ENCODE data around the gene KIDINS220.

The KIDINS220 gene

DNA sequence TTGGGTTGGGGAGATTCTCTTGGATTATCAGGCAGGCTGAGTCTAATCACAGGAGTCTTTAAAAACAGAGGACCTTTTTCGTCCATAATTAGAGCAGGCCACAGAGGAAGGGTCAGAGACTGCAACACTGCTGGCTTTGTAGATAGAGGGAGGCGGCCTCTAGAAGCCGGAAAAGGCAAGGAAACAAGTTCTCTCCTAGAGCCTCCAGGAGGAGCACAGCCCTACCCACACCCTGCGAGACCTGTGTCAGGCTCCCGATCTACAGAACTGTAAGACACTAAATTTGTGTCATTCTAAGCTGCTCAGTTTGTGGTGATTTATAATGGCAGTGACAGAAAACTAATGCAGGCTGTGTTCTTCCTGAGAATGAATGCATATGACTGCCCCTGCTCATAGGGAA lies 140.2 kb downstream of the KIDINS220 start:
- no peak for DNase-seq (ENCODE audit: low read depth)

DNA sequence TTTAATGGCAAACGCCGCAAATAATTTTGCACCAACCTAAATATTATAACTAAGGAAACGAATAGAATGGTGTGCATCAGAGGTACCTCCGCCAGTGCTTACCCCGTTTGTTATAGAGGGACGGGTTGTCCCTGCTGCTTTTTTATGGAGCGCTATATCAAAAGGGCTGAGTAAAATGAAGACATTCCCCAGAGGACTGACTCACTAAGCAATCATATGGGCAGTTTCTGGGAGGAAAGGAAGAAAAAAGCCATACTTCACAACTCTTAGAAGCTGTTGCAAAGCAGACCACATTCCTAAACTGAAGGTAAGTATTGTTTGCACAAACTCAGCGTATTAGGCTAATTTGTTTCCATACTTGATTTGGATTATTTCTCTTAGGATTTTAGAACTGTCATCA lies 142.7 kb downstream of the KIDINS220 start:
- DNase-seq (ENCODE audit: low read depth), result no peak

DNA sequence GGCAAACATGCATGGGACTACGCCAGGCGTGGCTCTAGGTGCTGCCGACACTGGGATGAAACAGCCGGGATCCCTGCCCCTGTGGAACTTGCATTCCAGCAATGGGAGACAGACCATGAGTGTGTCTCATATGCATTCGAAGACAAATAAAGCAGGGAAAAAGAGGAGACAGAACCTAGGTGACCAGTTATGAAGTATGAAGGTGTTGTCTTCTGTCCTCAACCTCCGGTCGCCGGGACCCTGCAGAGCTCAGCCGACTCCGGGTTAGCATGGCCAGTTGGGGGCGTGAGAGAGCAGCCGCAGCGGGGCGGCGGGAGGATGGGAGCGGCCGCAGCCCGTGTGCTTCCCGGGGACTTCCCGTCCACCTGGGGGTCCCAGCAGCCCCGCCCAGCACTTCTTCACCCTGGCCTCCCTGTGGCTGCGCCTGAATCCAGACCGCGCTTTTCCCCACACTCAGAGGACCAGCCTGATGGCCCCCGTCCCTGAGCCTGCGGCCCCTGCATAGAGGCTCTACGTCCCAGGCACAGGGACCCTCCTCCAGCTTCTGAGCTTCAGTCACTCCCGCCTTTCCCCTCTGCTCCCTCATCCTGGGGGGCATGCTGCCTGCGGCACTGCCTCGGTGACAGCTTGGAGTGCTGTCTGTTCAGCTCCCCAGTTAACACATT lies 144.1 kb downstream of the KIDINS220 start:
- DNase-seq (ENCODE audit: low read depth), result no peak

DNA sequence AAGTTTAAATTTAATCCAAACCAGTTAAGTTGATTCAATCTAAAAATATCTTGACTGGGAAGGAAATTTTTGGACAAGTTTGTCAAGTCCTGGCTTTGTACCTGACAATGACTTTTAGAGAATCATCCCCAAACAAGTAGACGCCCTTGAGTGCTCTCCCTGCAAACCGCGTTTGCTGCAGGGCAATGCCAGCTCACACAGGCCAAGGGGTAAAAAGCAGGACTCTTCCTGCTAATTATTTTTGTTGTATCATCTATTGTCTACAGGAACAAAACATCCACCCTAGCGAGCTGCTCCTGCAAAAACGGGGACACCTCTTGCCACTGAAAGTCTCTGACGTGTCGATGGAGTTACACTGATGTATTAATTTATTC lies 144.6 kb downstream of the KIDINS220 start:
- DNase-seq (ENCODE audit: low read depth), result no peak

DNA sequence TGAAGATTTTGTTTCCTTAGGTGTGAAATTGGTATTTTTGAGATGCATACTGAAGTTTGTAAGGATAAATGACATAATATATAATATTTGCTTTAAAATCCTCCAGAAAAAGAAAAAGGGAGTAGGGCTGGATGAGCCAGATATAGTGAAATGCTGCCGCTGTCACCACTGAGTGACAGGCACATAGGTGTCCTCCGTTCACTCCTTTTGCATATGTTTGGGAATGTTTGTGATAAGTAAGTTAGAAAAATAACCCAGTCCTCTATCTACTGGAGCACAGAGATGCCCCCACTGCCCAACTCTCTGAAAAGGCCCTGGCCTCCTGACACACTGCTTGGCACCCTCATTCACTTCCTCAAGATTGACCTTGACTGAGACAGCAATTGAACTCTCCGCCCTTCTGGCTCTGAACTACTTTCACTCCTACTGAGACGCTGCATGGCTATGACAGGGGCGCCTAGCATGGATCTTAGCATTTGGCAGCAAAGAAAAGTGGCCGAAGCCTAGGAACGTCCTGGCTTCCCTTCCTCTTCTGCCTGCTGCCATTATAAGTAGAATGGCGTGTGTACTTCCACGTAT lies 145.5 kb downstream of the KIDINS220 start:
- no peak for DNase-seq (ENCODE audit: low read depth)

DNA sequence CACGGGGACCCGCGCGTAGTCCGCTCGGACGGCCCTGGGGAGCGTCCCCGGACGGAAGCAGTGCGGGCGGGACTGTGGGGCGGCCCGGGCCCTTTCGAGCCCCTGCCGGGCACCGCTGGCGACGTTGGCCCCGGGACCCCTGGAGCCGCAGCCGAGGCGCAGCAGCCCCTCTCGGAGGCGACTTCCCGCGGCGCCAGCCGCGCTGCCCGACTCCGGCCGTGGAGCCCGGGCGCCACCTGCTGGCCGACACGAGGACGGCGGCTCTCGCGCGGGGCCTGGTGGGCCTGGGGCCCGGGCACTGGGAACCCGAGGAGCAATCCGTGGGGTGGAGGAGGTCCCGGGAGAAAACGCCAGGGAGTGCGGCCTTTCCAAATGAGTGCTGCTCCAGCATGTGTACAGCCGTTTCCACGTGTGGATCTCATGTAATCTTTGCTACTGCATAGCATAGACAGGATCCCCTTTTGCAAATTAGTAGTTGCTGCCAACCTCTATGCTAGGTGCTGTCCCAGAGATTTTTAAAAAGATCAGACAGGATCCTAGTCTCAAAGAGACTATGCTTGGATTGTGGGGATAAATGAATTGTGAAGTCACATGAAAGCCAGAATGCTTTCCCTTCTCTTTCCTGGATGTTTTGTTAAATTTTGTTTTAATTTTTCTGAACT lies 151.6 kb downstream of the KIDINS220 start:
- DNase-seq (ENCODE audit: low read depth), result no peak

DNA sequence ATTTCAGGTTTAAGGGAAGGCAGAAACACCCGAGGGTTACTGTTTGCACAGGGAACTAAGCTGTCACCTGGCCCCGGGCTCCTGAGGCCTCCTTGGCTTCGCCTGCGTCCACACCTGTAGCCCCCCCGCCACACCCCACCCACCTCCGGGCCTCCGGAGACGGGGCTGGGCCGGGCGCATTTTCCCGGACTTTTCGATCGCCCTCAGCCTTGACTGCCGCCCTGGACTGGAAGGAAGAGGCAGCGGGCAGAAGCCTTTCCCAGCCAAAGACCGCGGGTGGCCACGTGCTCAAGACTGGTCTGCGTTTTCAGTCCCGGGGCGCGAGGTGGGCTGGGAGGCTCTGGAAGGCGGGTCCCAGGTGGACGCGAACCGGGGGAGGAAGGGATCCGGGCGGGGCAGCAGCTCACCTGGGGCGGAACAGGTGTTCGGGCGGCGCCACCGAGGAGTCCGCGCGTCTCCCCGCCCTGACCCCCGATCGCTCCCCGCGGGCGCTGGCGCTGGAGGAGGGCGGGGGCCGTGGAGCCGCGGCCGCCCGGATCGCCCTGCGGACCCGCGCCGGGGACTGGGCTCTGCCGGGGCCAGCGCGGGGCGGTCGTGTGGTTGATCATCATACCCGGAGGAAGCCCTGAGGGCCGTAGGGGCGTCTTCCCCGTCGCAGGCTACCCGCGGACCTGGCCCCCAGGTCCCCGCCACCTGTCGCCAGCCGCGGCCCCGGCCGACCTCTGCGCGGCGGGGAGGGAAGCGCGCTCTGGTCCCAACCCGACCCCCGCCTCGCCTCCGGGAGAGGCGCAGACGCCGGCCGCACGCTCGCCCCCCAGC lies 152.3 kb downstream of the KIDINS220 start:
- DNase-seq (ENCODE audit: low read depth), result no peak

DNA sequence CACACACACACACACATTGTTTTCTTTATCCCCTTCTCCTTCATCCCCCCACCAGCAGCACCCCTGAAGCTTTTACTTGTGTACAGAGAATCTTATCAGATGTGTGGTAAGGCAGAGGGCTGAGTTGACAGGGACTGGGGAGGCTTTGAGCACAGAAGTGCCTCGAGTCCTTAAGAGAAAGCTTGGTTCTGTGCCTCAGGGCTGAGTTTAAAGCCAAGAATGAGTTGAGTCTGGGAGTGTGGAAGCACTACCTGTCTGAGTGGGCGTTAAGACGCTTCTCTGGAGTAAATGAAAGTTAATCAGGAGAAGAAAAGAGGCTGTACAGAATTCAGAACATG lies 152.9 kb downstream of the KIDINS220 start:
- DNase-seq (ENCODE audit: low read depth), result no peak

DNA sequence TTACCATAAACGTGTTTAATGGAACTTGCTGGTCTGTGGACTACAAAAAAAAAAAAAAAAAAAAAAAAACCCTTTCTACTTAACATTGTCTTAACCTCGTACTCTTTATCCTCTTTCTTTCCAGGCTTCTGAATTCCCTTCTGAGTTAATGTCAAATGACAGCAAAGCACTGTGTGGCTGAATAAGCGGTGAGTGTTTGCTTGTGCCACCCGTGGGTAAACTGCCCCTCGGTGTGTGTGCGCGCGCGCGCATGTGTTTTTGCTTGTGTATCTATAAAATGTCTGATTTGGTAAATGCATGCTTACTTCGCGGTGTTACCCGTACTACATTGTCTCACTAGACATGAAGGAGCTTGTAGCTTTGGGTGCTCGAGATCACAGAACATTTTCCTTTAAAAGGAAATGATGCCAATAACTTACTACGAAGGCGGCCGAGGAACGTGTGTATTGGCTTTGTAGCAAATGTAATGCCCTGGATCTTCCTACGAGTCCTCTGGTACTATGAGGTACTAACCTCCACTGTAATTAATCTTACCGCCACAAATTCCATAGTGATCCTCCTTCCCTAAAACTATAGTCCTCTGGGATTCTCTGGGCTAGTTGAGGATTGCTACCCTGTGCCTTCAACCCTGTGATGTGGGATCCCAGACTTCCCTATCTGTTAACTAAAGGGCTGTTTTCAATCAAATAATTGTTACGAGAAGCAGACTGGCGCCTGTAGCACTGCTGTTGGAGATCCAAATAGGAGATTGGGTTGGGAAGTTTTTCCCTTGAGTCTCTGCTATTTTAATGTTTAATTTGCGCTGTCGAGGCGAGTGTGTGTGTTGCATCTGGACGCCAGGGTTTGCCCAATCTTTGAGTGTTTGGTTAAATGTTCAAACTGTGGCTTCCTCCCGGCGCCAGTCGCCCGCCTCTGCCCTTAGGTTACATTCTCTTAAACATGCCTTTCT lies 154.4 kb downstream of the KIDINS220 start:
- no peak for DNase-seq (ENCODE audit: low read depth)

DNA sequence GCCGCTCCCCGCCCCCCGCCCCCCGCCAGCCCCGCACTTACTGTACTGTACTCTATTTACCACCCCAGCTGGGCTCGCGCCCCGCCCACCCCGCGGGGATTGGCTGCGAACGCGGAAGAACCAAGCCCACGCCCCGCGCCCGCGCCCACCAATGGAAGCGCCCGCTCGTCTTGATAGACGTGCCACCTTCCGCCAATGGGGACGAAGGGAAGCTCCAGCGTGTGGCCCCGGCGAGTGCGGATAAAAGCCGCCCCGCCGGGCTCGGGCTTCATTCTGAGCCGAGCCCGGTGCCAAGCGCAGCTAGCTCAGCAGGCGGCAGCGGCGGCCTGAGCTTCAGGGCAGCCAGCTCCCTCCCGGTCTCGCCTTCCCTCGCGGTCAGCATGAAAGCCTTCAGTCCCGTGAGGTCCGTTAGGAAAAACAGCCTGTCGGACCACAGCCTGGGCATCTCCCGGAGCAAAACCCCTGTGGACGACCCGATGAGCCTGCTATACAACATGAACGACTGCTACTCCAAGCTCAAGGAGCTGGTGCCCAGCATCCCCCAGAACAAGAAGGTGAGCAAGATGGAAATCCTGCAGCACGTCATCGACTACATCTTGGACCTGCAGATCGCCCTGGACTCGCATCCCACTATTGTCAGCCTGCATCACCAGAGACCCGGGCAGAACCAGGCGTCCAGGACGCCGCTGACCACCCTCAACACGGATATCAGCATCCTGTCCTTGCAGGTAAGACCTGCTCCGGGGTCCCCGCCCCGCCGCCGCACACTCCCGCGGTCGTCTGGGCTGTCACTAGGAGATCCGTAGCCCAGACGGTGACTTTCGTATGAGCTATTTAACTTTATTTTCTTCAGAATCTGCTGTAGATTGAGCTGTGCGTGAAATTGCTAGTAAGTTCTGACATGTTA lies 155.4 kb downstream of the KIDINS220 start, which contains the start of gene ID2:
TSS of gene ID2 (plus strand) at position 271 of the 907 bp plus-strand sequence. CDS start at position 381, 110 bp downstream.
- DNase-seq (ENCODE audit: low read depth), result peak; percentile 89

DNA sequence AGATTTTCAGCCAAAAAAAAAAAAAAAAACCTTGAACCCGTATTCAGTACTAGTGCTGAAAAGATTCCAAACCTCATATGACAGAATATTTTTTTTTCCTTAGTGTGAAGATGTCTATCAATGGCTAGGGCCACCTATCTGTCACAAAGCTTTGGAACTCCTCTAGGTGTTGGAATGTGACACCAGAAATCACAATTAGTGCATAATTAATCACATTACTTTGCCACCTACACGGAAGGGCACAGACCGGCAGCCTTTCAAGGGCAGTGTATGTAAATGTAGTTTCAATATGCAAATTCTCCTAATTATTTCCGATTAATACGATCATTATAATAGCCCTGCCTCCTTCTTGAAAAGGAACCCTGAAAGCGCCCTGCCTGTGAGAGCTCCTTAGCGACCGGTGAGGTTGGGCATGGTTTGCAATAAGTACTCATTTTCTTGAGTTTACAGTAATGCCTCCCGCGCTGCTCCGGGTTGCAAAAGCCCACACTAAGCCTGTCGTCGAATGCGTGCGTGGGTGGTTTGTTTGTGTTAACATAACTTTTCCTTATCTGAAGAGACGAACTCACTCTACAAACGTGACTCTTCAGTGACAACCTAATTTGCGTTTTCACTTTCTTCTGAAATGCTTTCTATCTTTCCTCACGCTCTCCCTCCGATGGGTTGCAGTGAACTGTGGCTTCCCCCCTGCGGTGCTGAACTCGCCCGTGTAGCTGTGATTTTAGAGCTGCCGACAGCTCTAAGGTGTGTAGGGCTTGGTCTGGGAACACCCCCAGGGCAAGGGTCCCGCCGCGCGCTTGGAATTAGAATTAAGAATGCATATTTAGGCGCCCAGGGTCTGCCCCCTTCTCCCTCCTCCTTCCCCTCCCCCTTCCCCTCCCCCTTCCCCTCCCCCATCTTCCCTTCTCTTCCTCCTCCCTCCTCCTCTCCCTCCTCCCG lies 156.3 kb downstream of the KIDINS220 start:
- DNase-seq (ENCODE audit: low read depth), result no peak

DNA sequence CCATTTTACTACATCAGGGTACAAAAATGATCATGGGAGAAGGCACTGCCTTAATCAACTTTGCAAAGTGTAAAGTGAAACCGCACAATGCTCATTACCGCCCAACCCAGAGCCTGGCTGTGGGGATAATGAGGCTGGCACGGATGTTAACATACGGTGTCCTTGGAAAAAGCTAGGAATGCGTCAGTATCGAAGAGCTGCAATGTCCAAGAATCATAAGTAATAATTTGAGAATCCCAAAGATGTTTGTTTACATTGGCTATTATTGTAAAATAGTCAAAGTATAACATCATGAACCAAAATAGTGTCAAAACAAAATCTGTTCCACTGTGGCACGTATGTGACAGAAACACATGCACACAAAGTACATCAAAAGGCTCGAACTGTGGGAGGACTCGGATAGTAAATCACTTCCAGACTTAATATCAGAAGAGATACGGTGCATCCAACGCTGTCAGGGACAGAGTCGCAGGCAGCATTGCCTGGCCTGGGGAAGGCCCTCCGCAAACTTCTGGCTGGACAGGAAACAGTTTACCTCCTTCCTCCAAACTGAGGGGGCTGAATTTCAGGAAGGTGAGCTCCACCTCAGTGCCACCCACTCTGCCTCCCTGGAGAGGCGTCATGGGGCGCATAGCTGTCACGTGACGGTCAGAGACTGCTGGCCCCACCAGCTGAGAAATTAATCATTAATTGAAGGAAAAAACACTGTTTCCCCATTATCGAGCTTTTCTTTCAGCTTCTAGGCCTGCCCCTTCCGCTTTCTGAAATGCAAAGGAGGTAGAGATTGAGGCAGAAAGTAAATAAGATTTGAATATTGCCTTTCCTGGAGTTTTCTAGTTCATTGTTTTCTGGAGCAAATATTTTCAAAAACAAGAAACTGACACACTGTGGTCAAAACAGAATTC lies 157.3 kb downstream of the KIDINS220 start:
- DNase-seq (ENCODE audit: low read depth), result no peak

DNA sequence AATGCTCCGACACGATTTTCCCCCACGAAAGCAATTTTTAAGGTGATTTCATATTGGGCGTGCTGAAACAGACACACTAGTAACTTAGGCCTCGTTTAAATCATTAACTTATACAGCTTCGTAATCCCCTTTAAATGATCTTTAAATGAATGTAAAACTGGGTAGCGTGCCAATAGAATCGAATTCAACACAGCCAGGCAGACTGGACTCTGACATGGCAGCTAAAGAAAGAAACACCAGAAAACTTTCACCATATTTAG lies 157.9 kb downstream of the KIDINS220 start:
- DNase-seq (ENCODE audit: low read depth), result no peak
